DND-41 (cell line): Measurements from ENCODE around the gene SALL4.
"Not testable (repeated sequence)": the region's sequence is repeated elsewhere in the genome, so short reads cannot be mapped to it uniquely, and the experiment has no call there.

ENCODE experiments used
- EZH2 ChIP-seq: IDR thresholded peaks from 3 replicates; pipeline ENCODE4 v1.6.1; 2012; ENCODE audit warnings: borderline replicate concordance, low read depth, mild to moderate bottlenecking, moderate library complexity, low read length, inconsistent platforms; ENCODE audit not compliant: severe bottlenecking
- TF ChIP-seq, protein P1 (sequence below): IDR thresholded peaks from 2 replicates; pipeline ENCODE4 v1.5.1; 2012; ENCODE audit warnings: borderline replicate concordance, low read length, moderate library complexity, mild to moderate bottlenecking; ENCODE audit not compliant: poor library complexity, severe bottlenecking; ENCODE audit errors: extremely low read depth

DNA sequence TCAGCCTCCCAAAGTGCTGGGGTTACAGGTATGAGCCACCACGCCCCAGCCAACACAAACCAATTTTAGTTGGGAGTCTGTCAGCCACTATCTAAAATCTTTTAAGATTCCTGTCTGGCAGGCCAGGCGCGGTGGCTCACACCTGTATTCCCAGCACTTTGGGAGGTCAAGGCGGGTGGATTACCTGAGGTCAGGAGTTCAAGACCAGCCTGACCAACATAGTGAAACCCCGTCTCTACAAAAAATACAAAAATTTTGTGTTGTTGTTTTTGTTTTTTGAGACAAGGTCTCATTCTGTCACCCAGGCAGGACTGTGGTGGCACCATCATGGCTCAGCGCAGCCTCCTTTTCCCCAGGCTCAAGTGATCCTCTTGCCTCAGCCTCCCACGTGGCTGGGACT, 62.0 kb downstream of the SALL4 start:
- not testable (repeated sequence) for TF ChIP-seq EZH2
- TF ChIP-seq, protein P1, sequence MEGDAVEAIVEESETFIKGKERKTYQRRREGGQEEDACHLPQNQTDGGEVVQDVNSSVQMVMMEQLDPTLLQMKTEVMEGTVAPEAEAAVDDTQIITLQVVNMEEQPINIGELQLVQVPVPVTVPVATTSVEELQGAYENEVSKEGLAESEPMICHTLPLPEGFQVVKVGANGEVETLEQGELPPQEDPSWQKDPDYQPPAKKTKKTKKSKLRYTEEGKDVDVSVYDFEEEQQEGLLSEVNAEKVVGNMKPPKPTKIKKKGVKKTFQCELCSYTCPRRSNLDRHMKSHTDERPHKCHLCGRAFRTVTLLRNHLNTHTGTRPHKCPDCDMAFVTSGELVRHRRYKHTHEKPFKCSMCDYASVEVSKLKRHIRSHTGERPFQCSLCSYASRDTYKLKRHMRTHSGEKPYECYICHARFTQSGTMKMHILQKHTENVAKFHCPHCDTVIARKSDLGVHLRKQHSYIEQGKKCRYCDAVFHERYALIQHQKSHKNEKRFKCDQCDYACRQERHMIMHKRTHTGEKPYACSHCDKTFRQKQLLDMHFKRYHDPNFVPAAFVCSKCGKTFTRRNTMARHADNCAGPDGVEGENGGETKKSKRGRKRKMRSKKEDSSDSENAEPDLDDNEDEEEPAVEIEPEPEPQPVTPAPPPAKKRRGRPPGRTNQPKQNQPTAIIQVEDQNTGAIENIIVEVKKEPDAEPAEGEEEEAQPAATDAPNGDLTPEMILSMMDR: not testable (repeated sequence)
